ENCODE data around the gene ARHGEF19.
A peak's percentile ranks its signal among the peaks of the same experiment; 100 is the strongest.

ARHGEF19 gene

GRCh38 chr1:16231331-16232315 lies 19.2 kb upstream of the ARHGEF19 start:
- no peak for TF ChIP-seq BCL11B (tag by site-specific recombination; IDR thresholded peaks at IDR 0.05; ENCODE audit: low read depth)
- no peak for TF ChIP-seq ZNF654 (tag by site-specific recombination; IDR thresholded peaks at IDR 0.05; ENCODE audit: low read depth)
- TF ChIP-seq ZNF555 (tag by site-specific recombination; conservative IDR thresholded peaks at IDR 0.05): no peak
- 0 out of 2 replicates have a peak, but pooled peaks have one; percentile 7 for TF ChIP-seq ZIC2 (tag by site-specific recombination; IDR thresholded peaks at IDR 0.05)
- no peak for TF ChIP-seq ZNF701 (tag by site-specific recombination; IDR thresholded peaks at IDR 0.05)
- Histone ChIP-seq H3K9me3 (ENCODE audit: control insufficient read depth, insufficient read depth, low read depth, low read length) (no peaks in the 10 kb centered on the region), H3K36me3 (ENCODE audit: control insufficient read depth in 2 of 2, insufficient read depth in 1 of 2, low read length in 2 of 2) (peaks cover 0 to 25% of the 10 kb centered on the region in 2 experiments; a peak in 1 of 3 replicates), H3K4me3 (ENCODE audit: low read depth, low read length) (no peak overlapping the region), H3K27ac (ENCODE audit: extremely low read depth, low read depth, low read length) (no peak overlapping the region), H3K4me1 (ENCODE audit: control insufficient read depth, insufficient read depth, low read length) (0 out of 2 replicates have a peak, but pooled peaks cover 2% of the 10 kb centered on the region)
- POLR2A ChIA-PET: interaction anchor here (0.5 to 0.8 kb wide), 3 partner anchors 25 to 164 kb away, joined by 3 read pairs; no protein-coding TSS in a partner anchor
- CTCF ChIA-PET: interaction anchor here (0.6 kb wide), 1 partner anchor 387 kb away, joined by 3 read pairs; no protein-coding TSS in a partner anchor

GRCh38 chr1:16230744-16231143 lies 18.3 kb upstream of the ARHGEF19 start:
- H3K9me3 ChIP-seq (ENCODE audit: control insufficient read depth, insufficient read depth, low read depth, low read length): no peaks in the 10 kb centered on the region
- no peak for TF ChIP-seq ZBTB20 (tag by site-specific recombination; IDR thresholded peaks at IDR 0.05)
- no peak for TF ChIP-seq ZNF239 (tag by site-specific recombination; IDR thresholded peaks at IDR 0.05)
- TF ChIP-seq GLIS1 (tag by site-specific recombination; IDR thresholded peaks at IDR 0.05): peak; percentile 25
- peak; percentile 89 for TF ChIP-seq ZIC2 (tag by site-specific recombination; IDR thresholded peaks at IDR 0.05)
- CTCF ChIA-PET: interaction anchor here (0.6 kb wide), 1 partner anchor 386 kb away, joined by 3 read pairs; no protein-coding TSS in a partner anchor
- no peak overlapping the region for H3K27ac ChIP-seq (ENCODE audit: extremely low read depth, low read depth, low read length)
- no peak overlapping the region for H3K4me3 ChIP-seq (ENCODE audit: low read depth, low read length)
- no peaks in the 10 kb centered on the region for H3K4me1 ChIP-seq (ENCODE audit: control insufficient read depth, insufficient read depth, low read length)
- H3K36me3 ChIP-seq (ENCODE audit: control insufficient read depth in 2 of 2, insufficient read depth in 1 of 2, low read length in 2 of 2): peaks cover 0 to 25% of the 10 kb centered on the region in 2 experiments; a peak in 1 of 3 replicates
- POLR2A ChIA-PET: interaction anchor here (0.6 kb wide), 1 partner anchor 24 kb away, joined by 3 read pairs; no protein-coding TSS in a partner anchor

- H3K4me1 ChIP-seq (ENCODE audit: control insufficient read depth, insufficient read depth, low read length): no peaks in the 10 kb centered on the region
- CTCF ChIA-PET: no interaction called here
- no peaks in the 10 kb centered on the region for H3K9me3 ChIP-seq (ENCODE audit: control insufficient read depth, insufficient read depth, low read depth, low read length)
- peaks cover 0 to 25% of the 10 kb centered on the region in 2 experiments; a peak in 1 of 3 replicates for H3K36me3 ChIP-seq (ENCODE audit: control insufficient read depth in 2 of 2, insufficient read depth in 1 of 2, low read length in 2 of 2)
- no peak overlapping the region for H3K4me3 ChIP-seq (ENCODE audit: low read depth, low read length)
- POLR2A ChIA-PET: interaction anchor here (0.6 kb wide), 1 partner anchor 23 kb away, joined by 3 read pairs; no protein-coding TSS in a partner anchor
- H3K27ac ChIP-seq (ENCODE audit: extremely low read depth, low read depth, low read length): no peak overlapping the region
- TF ChIP-seq ELK4 (IDR thresholded peaks at IDR 0.05; ENCODE audit: borderline replicate concordance, low read depth, low read length) (no peak), ZNF324 (tag by site-specific recombination; IDR thresholded peaks at IDR 0.05) (no peak), ZNF548 (tag by site-specific recombination; IDR thresholded peaks at IDR 0.05) (no peak), ZNF747 (tag by site-specific recombination; IDR thresholded peaks at IDR 0.05) (no peak), ZNF501 (tag by site-specific recombination; IDR thresholded peaks at IDR 0.05) (no peak), ZNF521 (tag by site-specific recombination; IDR thresholded peaks at IDR 0.05) (no peak), ZNF529 (tag by site-specific recombination; IDR thresholded peaks at IDR 0.05; ENCODE audit: insufficient replicate concordance) (no peak), ZNF155 (tag by site-specific recombination; IDR thresholded peaks at IDR 0.05) (no peak), ZNF600 (tag by site-specific recombination; IDR thresholded peaks at IDR 0.05) (no peak), ZNF10 (tag by site-specific recombination; IDR thresholded peaks at IDR 0.05) (no peak), FEZF1 (tag by site-specific recombination; IDR thresholded peaks at IDR 0.05) (no peak), ZNF404 (tag by site-specific recombination; IDR thresholded peaks at IDR 0.05) (no peak), ZNF132 (tag by site-specific recombination; IDR thresholded peaks at IDR 0.05; ENCODE audit: borderline replicate concordance) (no peak), ZNF707 (tag by site-specific recombination; IDR thresholded peaks at IDR 0.05) (no peak), ZNF398 (tag by site-specific recombination; IDR thresholded peaks at IDR 0.05) (no peak), ZNF530 (tag by site-specific recombination; IDR thresholded peaks at IDR 0.05; ENCODE audit: low read depth) (no peak), ZSCAN16 (tag by site-specific recombination; IDR thresholded peaks at IDR 0.05) (no peak), ZNF274 (IDR thresholded peaks at IDR 0.05; ENCODE audit: low read length) (no peak), ZNF274 (tag by site-specific recombination; IDR thresholded peaks at IDR 0.05; ENCODE audit: borderline replicate concordance) (no peak), ZNF558 (tag by site-specific recombination; IDR thresholded peaks at IDR 0.05) (no peak)
Measured at GRCh38 chr1:16229976-16230740, 17.7 kb upstream of the ARHGEF19 start.

Data from HEK293 (cell line).